Epithelial cell of esophagus (primary cell): ENCODE data around the gene MBP.

Experiments used
- DNase-seq: peaks from one replicate; pipeline ENCODE4 v3.0.0; 2010; ENCODE audit warnings: low read depth
- H3K4me3 ChIP-seq: 2 replicates; pipeline ENCODE4 v1.5.1; 2011; ENCODE audit warnings: mild to moderate bottlenecking, low read length, control low read depth
- CTCF ChIP-seq: IDR thresholded peaks from 2 replicates; pipeline ENCODE4 v1.5.1; 2011; ENCODE audit warnings: low read depth, mild to moderate bottlenecking, low read length, control low read depth, inconsistent platforms; ENCODE audit not compliant: insufficient read depth; ENCODE audit errors: missing control alignments

MBP gene

GRCh38 chr18:76982038-76982437 lies 150.5 kb downstream of the MBP start:
- H3K4me3 ChIP-seq = no peak overlapping the region
- no peak for DNase-seq
- no peak for TF ChIP-seq CTCF

GRCh38 chr18:76981396-76981968 lies 151.1 kb downstream of the MBP start:
- no peak for DNase-seq
- no peak overlapping the region for H3K4me3 ChIP-seq
- no peak for TF ChIP-seq CTCF

- no peak for TF ChIP-seq CTCF
- no peak for DNase-seq
Measured at GRCh38 chr18:76980663-76981395, 151.8 kb downstream of the MBP start.

GRCh38 chr18:76979906-76980305 lies 152.7 kb downstream of the MBP start:
- H3K4me3 ChIP-seq = no peak overlapping the region
- no peak for TF ChIP-seq CTCF
- DNase-seq = no peak

More at GRCh38 chr18:76980663-76981395, 151.8 kb downstream of the MBP start:
- no peak overlapping the region for H3K4me3 ChIP-seq

GRCh38 chr18:76979111-76979751 lies 153.4 kb downstream of the MBP start:
- no peak for DNase-seq
- TF ChIP-seq CTCF = no peak
- no peak overlapping the region for H3K4me3 ChIP-seq

- DNase-seq = no peak
Measured at GRCh38 chr18:76978616-76979015, 154.0 kb downstream of the MBP start.

More at GRCh38 chr18:76978616-76979015, 154.0 kb downstream of the MBP start:
- H3K4me3 ChIP-seq = no peak overlapping the region
- TF ChIP-seq CTCF = no peak
